HCT116 (cell line): ENCODE data around the gene PRPF40A. TPM values are rescaled to one million over a fixed set of nuclear protein-coding genes. Genes with fewer than 3 reads are reported as not detected.

Experiments used
- ATAC-seq: fragments of 200-7000 bp; cut with Tn5 transposase; 2 replicates; pipeline ENCODE4 v1.9.1; 2020; ENCODE audit warnings: mild to moderate bottlenecking, moderate library complexity
- BruUV-seq: library from RNA; stranded (reverse); fragments of 400-500 nt; replicated peaks from 2 replicates; lab custom pipeline; 2021; lab: Mats Ljungman, UMichigan
- CTCF ChIA-PET: fragments of 300-600 bp; sonication (Branson Sonifier 250); formaldehyde crosslinking; loops from one replicate; lab custom pipeline; 2021; ENCODE audit warnings: antibody characterized with exemption; lab: Charles Lee
- POLR2A ChIA-PET: fragments of 300-600, 350-600 bp; sonication (Branson Sonifier 250); formaldehyde crosslinking; loops from one replicate; lab custom pipeline; 2021; ENCODE audit warnings: antibody characterized with exemption; lab: Charles Lee
- RAD21 ChIA-PET, 2 experiments: fragments of 300-600 bp; sonication (Branson Sonifier 250); formaldehyde crosslinking; loops; one replicate each; lab custom pipeline; 2023; ENCODE audit warnings: low total read pairs in 2 of 2; ENCODE audit not compliant: uncharacterized antibody in 2 of 2, unreplicated experiment in 2 of 2, low non-redundant PET in 1 of 2; lab: Charles Lee
- DNase-seq: peaks from one replicate; pipeline ENCODE4 v3.0.0-alpha.2; 2010; ENCODE audit warnings: low read depth, low spot score
- H2AFZ ChIP-seq: fragments of 200-600 bp; shearing (Covaris generic), sonication (generic); 2 replicates; pipeline ENCODE4 v1.6.1; 2017; ENCODE audit warnings: low read depth, mixed run types, mixed read lengths, antibody characterized with exemption, low read length; ENCODE audit not compliant: poor library complexity, severe bottlenecking
- H3K27ac ChIP-seq: 2 replicates; pipeline ENCODE4 v1.5.1; 2012; ENCODE audit warnings: low read depth, low read length
- H3K27me3 ChIP-seq: fragments of 200-600 bp; sonication (generic); 2 replicates; pipeline ENCODE4 v1.6.1; 2016; ENCODE audit warnings: mixed run types, low read length, mixed read lengths; ENCODE audit not compliant: insufficient read depth
- H3K36me3 ChIP-seq, 2 experiments: fragments of 200-500 bp in 1 of 2; fragments of 200-600 bp in 1 of 2; sonication (Bioruptor generic) in 1 of 2; sonication (generic) in 1 of 2; 2 replicates each; pipeline versions ENCODE4 v1.5.1 to v1.6.1; 2014 to 2016; ENCODE audit warnings: low read length in 2 of 2, inconsistent platforms in 1 of 2, mixed read lengths in 1 of 2, mixed run types in 1 of 2; ENCODE audit not compliant: insufficient read depth in 2 of 2, control insufficient read depth in 1 of 2
- H3K4me1 ChIP-seq, 2 experiments: fragments of 200-600 bp in 1 of 2; sonication (generic) in 1 of 2; 2 replicates each; pipeline versions ENCODE4 v1.5.1 to v1.6.1; 2012 to 2017; ENCODE audit warnings: low read length in 2 of 2, inconsistent platforms in 1 of 2, mild to moderate bottlenecking in 1 of 2, mixed read lengths in 1 of 2, mixed run types in 1 of 2, moderate library complexity in 1 of 2; ENCODE audit not compliant: insufficient read depth in 2 of 2, control insufficient read depth in 1 of 2
- H3K4me2 ChIP-seq: fragments of 200-600 bp; sonication (generic); 2 replicates; pipeline ENCODE4 v1.6.1; 2017; ENCODE audit warnings: mixed run types, low read length, mixed read lengths
- H3K4me3 ChIP-seq, 2 experiments: fragments of 200-600 bp in 1 of 2; sonication (generic) in 1 of 2; replicated peaks in 1 of 2; 2 replicates each; pipeline ENCODE4 v1.5.1; 2011 to 2016; ENCODE audit warnings: low read length in 2 of 2, control low read depth in 1 of 2, low read depth in 1 of 2, mild to moderate bottlenecking in 1 of 2, mixed read lengths in 1 of 2, mixed run types in 1 of 2
- H3K79me2 ChIP-seq: fragments of 200-600 bp; sonication (generic); 2 replicates; pipeline ENCODE4 v1.6.1; 2017; ENCODE audit warnings: mild to moderate bottlenecking, mixed run types, low read length, moderate library complexity, mixed read lengths; ENCODE audit not compliant: insufficient read depth
- H3K9ac ChIP-seq: fragments of 200-600 bp; sonication (generic); 2 replicates; pipeline ENCODE4 v1.6.1; 2016; ENCODE audit warnings: low read length, mixed read lengths
- H3K9me2 ChIP-seq: fragments of 200-600 bp; sonication (generic), shearing (Covaris generic); 2 replicates; pipeline ENCODE4 v1.6.1; 2017; ENCODE audit warnings: mixed run types, mild to moderate bottlenecking, moderate library complexity; ENCODE audit not compliant: insufficient read depth
- H3K9me3 ChIP-seq, 2 experiments: fragments of 200-500 bp in 1 of 2; fragments of 200-600 bp in 1 of 2; sonication (Bioruptor generic) in 1 of 2; sonication (generic) in 1 of 2; 2 replicates each; pipeline ENCODE4 v1.6.1; 2014 to 2017; ENCODE audit warnings: low read length in 2 of 2, mixed read lengths in 2 of 2, inconsistent platforms in 1 of 2, low read depth in 1 of 2, mild to moderate bottlenecking in 1 of 2, mixed run types in 1 of 2, moderate library complexity in 1 of 2; ENCODE audit not compliant: control insufficient read depth in 1 of 2, insufficient read depth in 1 of 2
- H4K20me1 ChIP-seq: fragments of 200-600 bp; sonication (generic), shearing (Covaris generic); 2 replicates; pipeline ENCODE4 v1.6.1; 2017; ENCODE audit warnings: mixed run types, mild to moderate bottlenecking, moderate library complexity; ENCODE audit not compliant: insufficient read depth
- CEBPB ChIP-seq: IDR thresholded peaks from 2 replicates; pipeline ENCODE4 v1.6.1; 2012; ENCODE audit warnings: low read depth
- CTCF ChIP-seq, 3 experiments: fragments of 200-600 bp in 1 of 3; sonication (generic) in 1 of 3; IDR thresholded peaks in 2 of 3; conservative IDR thresholded peaks in 1 of 3; 2 replicates each; pipeline ENCODE4 v1.5.1; 2012 to 2017; ENCODE audit warnings: low read depth in 2 of 3, low read length in 2 of 3, antibody characterized with exemption in 1 of 3, borderline replicate concordance in 1 of 3, control low read depth in 1 of 3, mild to moderate bottlenecking in 1 of 3, mixed read lengths in 1 of 3, mixed run types in 1 of 3, moderate library complexity in 1 of 3; ENCODE audit not compliant: insufficient read depth in 1 of 3
- ELF1 ChIP-seq: IDR thresholded peaks from 2 replicates; pipeline ENCODE4 v1.6.1; 2012; ENCODE audit warnings: low read depth, borderline replicate concordance
- EZH2phosphoT487 ChIP-seq: fragments of 200-600 bp; IDR thresholded peaks from 2 replicates; pipeline ENCODE4 v1.6.1; 2018; ENCODE audit warnings: antibody characterized with exemption, borderline replicate concordance
- FOSL1 ChIP-seq: IDR thresholded peaks from 2 replicates; pipeline ENCODE4 v1.6.1; 2012; ENCODE audit warnings: low read depth
- POLR2A ChIP-seq: IDR thresholded peaks from 2 replicates; pipeline ENCODE4 v1.7.0; 2011; ENCODE audit warnings: borderline replicate concordance; ENCODE audit not compliant: insufficient read depth, insufficient read length; ENCODE audit errors: extremely low read depth
- POLR2AphosphoS5 ChIP-seq: IDR thresholded peaks from 2 replicates; pipeline ENCODE4 v1.6.1; 2011; ENCODE audit warnings: mild to moderate bottlenecking, low read depth, low read length, moderate library complexity
- RAD21 ChIP-seq: IDR thresholded peaks from 2 replicates; pipeline ENCODE4 v1.6.1; 2012; ENCODE audit warnings: low read depth, mild to moderate bottlenecking
- SIN3A ChIP-seq: IDR thresholded peaks from 2 replicates; pipeline ENCODE4 v1.6.1; 2012; ENCODE audit warnings: low read depth
- SP1 ChIP-seq: IDR thresholded peaks from 2 replicates; pipeline ENCODE4 v1.6.1; 2012; ENCODE audit warnings: low read depth
- SRF ChIP-seq: IDR thresholded peaks from 2 replicates; pipeline ENCODE4 v1.6.1; 2012; ENCODE audit warnings: low read depth
- YY1 ChIP-seq: IDR thresholded peaks from 2 replicates; pipeline ENCODE4 v1.6.1; 2011; ENCODE audit warnings: low read length, low read depth, moderate library complexity, mild to moderate bottlenecking; ENCODE audit not compliant: insufficient replicate concordance; ENCODE audit errors: extremely low read depth
- intact Hi-C: fragments of 100-400 bp; cut with micrococcal nuclease; formaldehyde crosslinking; loops from 2 replicates; pipeline ENCODE4 v1.10.0; 2022
- total RNA-seq: library from RNA; stranded (reverse); gene quantifications from one replicate; pipeline ENCODE4 v1.2.1, GENCODE V29; 2021; ENCODE audit not compliant: unreplicated experiment
- TF ChIP-seq, protein P1 (sequence below): IDR thresholded peaks from 2 replicates; pipeline ENCODE4 v1.6.1; 2011; ENCODE audit warnings: mild to moderate bottlenecking, low read length, moderate library complexity; ENCODE audit not compliant: insufficient replicate concordance; ENCODE audit errors: extremely low read depth
- TF ChIP-seq, protein P2 (sequence below): IDR thresholded peaks from 2 replicates; pipeline ENCODE4 v1.6.1; 2012

The PRPF40A gene
- total RNA-seq, 1 experiment from 2014 or later = 171 TPM

GRCh38 chr2:152686321-152686720 lies 30.9 kb downstream of the PRPF40A start:
- ATAC-seq (no peak), DNase-seq (no peak)
- intact Hi-C loops = no loop called here
- H3K9ac ChIP-seq = no peak overlapping the region
- TF ChIP-seq SRF (no peak), YY1 (no peak), RAD21 (no peak), POLR2A (no peak), EZH2phosphoT487 (no peak), FOSL1 (no peak), ELF1 (no peak), SP1 (no peak), POLR2AphosphoS5 (no peak), CEBPB (no peak), SIN3A (no peak), CTCF (IDR thresholded peaks at IDR 0.05 in 2 of 3, conservative IDR thresholded peaks at IDR 0.05 in 1 of 3; ENCODE audit: borderline replicate concordance in 1 of 3, insufficient read depth in 1 of 3, low read depth in 2 of 3, low read length in 2 of 3) (no peak)
- TF ChIP-seq, protein P1, sequence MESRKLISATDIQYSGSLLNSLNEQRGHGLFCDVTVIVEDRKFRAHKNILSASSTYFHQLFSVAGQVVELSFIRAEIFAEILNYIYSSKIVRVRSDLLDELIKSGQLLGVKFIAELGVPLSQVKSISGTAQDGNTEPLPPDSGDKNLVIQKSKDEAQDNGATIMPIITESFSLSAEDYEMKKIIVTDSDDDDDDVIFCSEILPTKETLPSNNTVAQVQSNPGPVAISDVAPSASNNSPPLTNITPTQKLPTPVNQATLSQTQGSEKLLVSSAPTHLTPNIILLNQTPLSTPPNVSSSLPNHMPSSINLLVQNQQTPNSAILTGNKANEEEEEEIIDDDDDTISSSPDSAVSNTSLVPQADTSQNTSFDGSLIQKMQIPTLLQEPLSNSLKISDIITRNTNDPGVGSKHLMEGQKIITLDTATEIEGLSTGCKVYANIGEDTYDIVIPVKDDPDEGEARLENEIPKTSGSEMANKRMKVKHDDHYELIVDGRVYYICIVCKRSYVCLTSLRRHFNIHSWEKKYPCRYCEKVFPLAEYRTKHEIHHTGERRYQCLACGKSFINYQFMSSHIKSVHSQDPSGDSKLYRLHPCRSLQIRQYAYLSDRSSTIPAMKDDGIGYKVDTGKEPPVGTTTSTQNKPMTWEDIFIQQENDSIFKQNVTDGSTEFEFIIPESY = no peak
- TF ChIP-seq, protein P2, sequence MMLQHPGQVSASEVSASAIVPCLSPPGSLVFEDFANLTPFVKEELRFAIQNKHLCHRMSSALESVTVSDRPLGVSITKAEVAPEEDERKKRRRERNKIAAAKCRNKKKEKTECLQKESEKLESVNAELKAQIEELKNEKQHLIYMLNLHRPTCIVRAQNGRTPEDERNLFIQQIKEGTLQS = no peak
- H2AFZ ChIP-seq = no peak overlapping the region
- no peaks in the 10 kb centered on the region for H3K9me3 ChIP-seq
- ChIA-PET RAD21 (no interaction called here), POLR2A (no interaction called here), CTCF (no interaction called here)
- peaks cover 36% of the 10 kb centered on the region; the same call in 1 of the 2 replicates for H4K20me1 ChIP-seq
- no peak overlapping the region for H3K4me3 ChIP-seq
- no peak overlapping the region for H3K4me2 ChIP-seq
- no peaks in the 10 kb centered on the region for H3K27me3 ChIP-seq
- no TSS peak for BruUV-seq
- no peak overlapping the region for H3K27ac ChIP-seq
- no peaks in the 10 kb centered on the region for H3K4me1 ChIP-seq
- peaks cover 94% of the 10 kb centered on the region for H3K79me2 ChIP-seq
- no peaks in the 10 kb centered on the region for H3K9me2 ChIP-seq
- peaks cover 7% of the 10 kb centered on the region in 2 experiments; a peak in 2 of 4 replicates for H3K36me3 ChIP-seq
